ENCODE results near the gene INTS11.

DNA sequence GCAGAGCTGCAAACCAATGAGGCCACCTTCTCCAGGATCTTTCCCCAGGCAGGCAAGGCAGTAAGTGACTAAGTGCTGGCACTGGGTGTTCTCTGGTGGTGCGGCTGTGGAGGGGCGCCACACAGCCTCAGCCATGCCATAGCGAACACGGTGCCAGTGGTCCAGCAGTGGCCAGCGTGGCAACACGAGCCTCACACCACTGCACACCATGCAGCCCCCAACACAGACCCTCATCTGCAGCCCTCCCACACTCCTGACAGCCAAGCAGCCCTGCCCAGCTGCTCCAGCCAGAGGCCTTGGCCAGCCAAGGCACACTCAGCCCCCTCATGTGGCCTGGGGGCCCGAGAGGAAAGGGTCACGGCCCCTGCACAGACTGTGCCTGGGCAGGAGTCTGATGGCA, 3.0 kb downstream of the INTS11 start:
- no peak for TF ChIP-seq RARB (CRISPR knock-in tag; IDR thresholded peaks at IDR 0.05)
- no peak for TF ChIP-seq OSR1 (CRISPR knock-in tag; IDR thresholded peaks at IDR 0.05)
- TF ChIP-seq TOX (CRISPR knock-in tag; IDR thresholded peaks at IDR 0.05; ENCODE audit: borderline replicate concordance) = no peak
- TF ChIP-seq, protein P1, sequence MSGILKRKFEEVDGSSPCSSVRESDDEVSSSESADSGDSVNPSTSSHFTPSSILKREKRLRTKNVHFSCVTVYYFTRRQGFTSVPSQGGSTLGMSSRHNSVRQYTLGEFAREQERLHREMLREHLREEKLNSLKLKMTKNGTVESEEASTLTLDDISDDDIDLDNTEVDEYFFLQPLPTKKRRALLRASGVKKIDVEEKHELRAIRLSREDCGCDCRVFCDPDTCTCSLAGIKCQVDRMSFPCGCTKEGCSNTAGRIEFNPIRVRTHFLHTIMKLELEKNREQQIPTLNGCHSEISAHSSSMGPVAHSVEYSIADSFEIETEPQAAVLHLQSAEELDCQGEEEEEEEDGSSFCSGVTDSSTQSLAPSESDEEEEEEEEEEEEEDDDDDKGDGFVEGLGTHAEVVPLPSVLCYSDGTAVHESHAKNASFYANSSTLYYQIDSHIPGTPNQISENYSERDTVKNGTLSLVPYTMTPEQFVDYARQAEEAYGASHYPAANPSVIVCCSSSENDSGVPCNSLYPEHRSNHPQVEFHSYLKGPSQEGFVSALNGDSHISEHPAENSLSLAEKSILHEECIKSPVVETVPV (CRISPR knock-in tag; IDR thresholded peaks at IDR 0.05) = no peak
- no peak for TF ChIP-seq GLIS3 (CRISPR knock-in tag; IDR thresholded peaks at IDR 0.05)
- TF ChIP-seq, protein P2, sequence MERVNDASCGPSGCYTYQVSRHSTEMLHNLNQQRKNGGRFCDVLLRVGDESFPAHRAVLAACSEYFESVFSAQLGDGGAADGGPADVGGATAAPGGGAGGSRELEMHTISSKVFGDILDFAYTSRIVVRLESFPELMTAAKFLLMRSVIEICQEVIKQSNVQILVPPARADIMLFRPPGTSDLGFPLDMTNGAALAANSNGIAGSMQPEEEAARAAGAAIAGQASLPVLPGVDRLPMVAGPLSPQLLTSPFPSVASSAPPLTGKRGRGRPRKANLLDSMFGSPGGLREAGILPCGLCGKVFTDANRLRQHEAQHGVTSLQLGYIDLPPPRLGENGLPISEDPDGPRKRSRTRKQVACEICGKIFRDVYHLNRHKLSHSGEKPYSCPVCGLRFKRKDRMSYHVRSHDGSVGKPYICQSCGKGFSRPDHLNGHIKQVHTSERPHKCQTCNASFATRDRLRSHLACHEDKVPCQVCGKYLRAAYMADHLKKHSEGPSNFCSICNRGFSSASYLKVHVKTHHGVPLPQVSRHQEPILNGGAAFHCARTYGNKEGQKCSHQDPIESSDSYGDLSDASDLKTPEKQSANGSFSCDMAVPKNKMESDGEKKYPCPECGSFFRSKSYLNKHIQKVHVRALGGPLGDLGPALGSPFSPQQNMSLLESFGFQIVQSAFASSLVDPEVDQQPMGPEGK (CRISPR knock-in tag; IDR thresholded peaks at IDR 0.05; ENCODE audit: borderline replicate concordance) = no peak
- no peak for TF ChIP-seq BACH2 (CRISPR knock-in tag; IDR thresholded peaks at IDR 0.05; ENCODE audit: borderline replicate concordance)
- no peak for TF ChIP-seq ZFP3 (CRISPR knock-in tag; IDR thresholded peaks at IDR 0.05)
- no peak for TF ChIP-seq ZFP30 (CRISPR knock-in tag; IDR thresholded peaks at IDR 0.05)
- no peak for TF ChIP-seq CSDC2 (CRISPR knock-in tag; IDR thresholded peaks at IDR 0.05)
- TF ChIP-seq, protein P3, sequence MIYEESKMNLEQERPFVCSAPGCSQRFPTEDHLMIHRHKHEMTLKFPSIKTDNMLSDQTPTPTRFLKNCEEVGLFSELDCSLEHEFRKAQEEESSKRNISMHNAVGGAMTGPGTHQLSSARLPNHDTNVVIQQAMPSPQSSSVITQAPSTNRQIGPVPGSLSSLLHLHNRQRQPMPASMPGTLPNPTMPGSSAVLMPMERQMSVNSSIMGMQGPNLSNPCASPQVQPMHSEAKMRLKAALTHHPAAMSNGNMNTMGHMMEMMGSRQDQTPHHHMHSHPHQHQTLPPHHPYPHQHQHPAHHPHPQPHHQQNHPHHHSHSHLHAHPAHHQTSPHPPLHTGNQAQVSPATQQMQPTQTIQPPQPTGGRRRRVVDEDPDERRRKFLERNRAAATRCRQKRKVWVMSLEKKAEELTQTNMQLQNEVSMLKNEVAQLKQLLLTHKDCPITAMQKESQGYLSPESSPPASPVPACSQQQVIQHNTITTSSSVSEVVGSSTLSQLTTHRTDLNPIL (CRISPR knock-in tag; IDR thresholded peaks at IDR 0.05; ENCODE audit: low read depth) = no peak
